SK-N-SH (cell line): ENCODE measurements around the gene DMD.

Experiments
- CTCF ChIP-seq: fragments of 200-600 bp; sonication (generic); IDR thresholded peaks from 2 replicates; pipeline ENCODE4 v1.6.1; 2017; ENCODE audit warnings: antibody characterized with exemption, mild to moderate bottlenecking, moderate library complexity
- ELF1 ChIP-seq: IDR thresholded peaks from 2 replicates; pipeline ENCODE4 v1.4.0; 2012
- EZH2phosphoT487 ChIP-seq: fragments of 200-600 bp; sonication (generic); IDR thresholded peaks from 2 replicates; pipeline ENCODE4 v1.6.1; 2017; ENCODE audit warnings: low read depth, mixed run types, mild to moderate bottlenecking, antibody characterized with exemption, moderate library complexity, borderline replicate concordance
- MXI1 ChIP-seq: IDR thresholded peaks from 2 replicates; pipeline ENCODE4 v1.6.1; 2012; ENCODE audit warnings: mild to moderate bottlenecking, low read depth, low read length, improper control_type of control experiment
- POLR2AphosphoS5 ChIP-seq: IDR thresholded peaks from 2 replicates; pipeline ENCODE4 v1.6.1; 2012; ENCODE audit warnings: low read depth, low read length
- RAD21 ChIP-seq: IDR thresholded peaks from 2 replicates; pipeline ENCODE4 v1.6.1; 2012; ENCODE audit warnings: mild to moderate bottlenecking, low read length
- REST ChIP-seq: IDR thresholded peaks from 2 replicates; pipeline ENCODE4 v1.6.1; 2012; ENCODE audit warnings: mild to moderate bottlenecking, low read depth, low read length, moderate library complexity
- SMC3 ChIP-seq: IDR thresholded peaks from 2 replicates; pipeline ENCODE4 v1.6.1; 2012; ENCODE audit warnings: low read depth, low read length, improper control_type of control experiment
- TAF1 ChIP-seq: IDR thresholded peaks from 2 replicates; pipeline ENCODE4 v1.6.1; 2012; ENCODE audit warnings: low read depth, mild to moderate bottlenecking, low read length, moderate library complexity, borderline replicate concordance
- USF1 ChIP-seq: IDR thresholded peaks from 2 replicates; pipeline ENCODE4 v1.4.0; 2012; ENCODE audit warnings: low read depth, borderline replicate concordance
- YY1 ChIP-seq: IDR thresholded peaks from 2 replicates; pipeline ENCODE4 v1.4.0; 2012; ENCODE audit warnings: low read depth, mild to moderate bottlenecking

- TF ChIP-seq CTCF (no peak), SMC3 (no peak), TAF1 (no peak), MXI1 (no peak), ELF1 (no peak), RAD21 (no peak), REST (no peak), YY1 (no peak), EZH2phosphoT487 (no peak), USF1 (no peak), POLR2AphosphoS5 (no peak)
Observed at GRCh38 chrX:31228415-31228832, 1982.9 kb downstream of the DMD start.
